DMS 273 treated with DMSO at 0.1 percent for 48 hours (cell line): ENCODE measurements around the gene SNRNP70.
"Not testable (repeated sequence)": the region's sequence is repeated elsewhere in the genome, so short reads cannot be mapped to it uniquely, and the experiment has no call there.

ENCODE experiments used
- DNase-seq: peaks from one replicate; lab custom pipeline; 2025; lab: John Stamatoyannopoulos, UW

SNRNP70 gene

GRCh38 chr19:49085020-49085867 is at the start of gene SNRNP70:
SNRNP70 (plus strand) TSS chr19:49085451; CDS start chr19:49086415, 964 bp downstream.
- DNase-seq: peak; percentile 99

- DNase-seq: not testable (repeated sequence)
These were observed 48.4 kb upstream of the SNRNP70 start, which contains the start of gene CGB1 for GRCh38 chr19:49036815-49037214. CGB1 (minus strand) TSS chr19:49036895; CDS start chr19:49036711, 184 bp downstream.

GRCh38 chr19:49038111-49038510 is 47.1 kb upstream of the SNRNP70 start:
- DNase-seq: not testable (repeated sequence)

GRCh38 chr19:49038557-49039276 is 46.5 kb upstream of the SNRNP70 start:
- not testable (repeated sequence) for DNase-seq

GRCh38 chr19:49039736-49040135 is 45.5 kb upstream of the SNRNP70 start:
- DNase-seq: not testable (repeated sequence)

- DNase-seq: no peak
These were observed 43.1 kb upstream of the SNRNP70 start for GRCh38 chr19:49042177-49042576.

GRCh38 chr19:49042666-49043065 is 42.6 kb upstream of the SNRNP70 start:
- DNase-seq: not testable (repeated sequence)

- DNase-seq: not testable (repeated sequence)
These were observed 41.7 kb upstream of the SNRNP70 start, which contains the start of gene CGB5 for GRCh38 chr19:49043548-49043947. CGB5 (plus strand) TSS chr19:49043848; CDS start chr19:49044210, 362 bp downstream.

- DNase-seq: not testable (repeated sequence)
These were observed 36.2 kb upstream of the SNRNP70 start, which contains the start of gene CGB8 for GRCh38 chr19:49049011-49049410. CGB8 (minus strand) TSS chr19:49049111; CDS start chr19:49048739, 372 bp downstream.

GRCh38 chr19:49049834-49050233 is 35.4 kb upstream of the SNRNP70 start:
- DNase-seq: not testable (repeated sequence)

- not testable (repeated sequence) for DNase-seq
These were observed 34.7 kb upstream of the SNRNP70 start for GRCh38 chr19:49050376-49051033.

GRCh38 chr19:49056101-49056901 is 28.9 kb upstream of the SNRNP70 start:
- no peak for DNase-seq

GRCh38 chr19:49056902-49057596 is 28.2 kb upstream of the SNRNP70 start:
- not testable (repeated sequence) for DNase-seq

GRCh38 chr19:49057636-49058234 is 27.5 kb upstream of the SNRNP70 start, which contains the start of gene CGB7:
CGB7 (minus strand) TSS chr19:49057749; CDS start chr19:49055375, 2,374 bp downstream.
- DNase-seq: no peak

- no peak for DNase-seq
These were observed 26.7 kb upstream of the SNRNP70 start for GRCh38 chr19:49058562-49058961.

- no peak for DNase-seq
These were observed 26.2 kb upstream of the SNRNP70 start for GRCh38 chr19:49059053-49059452.

GRCh38 chr19:49061000-49061399 is 24.3 kb upstream of the SNRNP70 start:
- DNase-seq: no peak

- DNase-seq: no peak
These were observed 23.8 kb upstream of the SNRNP70 start for GRCh38 chr19:49061445-49061844.

GRCh38 chr19:49064029-49064629 is 21.1 kb upstream of the SNRNP70 start:
- no peak for DNase-seq
